ENCODE data around the gene GLRA3.

DNA sequence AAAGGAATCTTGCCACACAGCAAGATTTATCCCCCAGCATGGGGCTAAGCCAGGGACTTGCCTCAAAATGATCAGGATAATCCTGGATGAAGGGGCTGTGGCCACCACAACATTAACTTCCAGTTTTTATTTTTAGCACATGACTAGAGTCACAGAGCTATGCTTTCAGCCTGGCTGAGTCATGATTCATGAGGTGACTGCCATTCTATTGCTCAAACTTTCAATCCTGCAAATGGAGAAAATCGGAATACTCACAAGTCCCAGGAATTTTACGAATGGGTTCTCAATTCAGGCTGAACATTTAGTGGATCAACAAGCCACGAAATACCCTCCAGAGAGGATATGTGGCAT lies 236.1 kb downstream of the GLRA3 start:
- TF ChIP-seq CTCF (IDR thresholded peaks at IDR 0.05; ENCODE audit: poor library complexity, severe bottlenecking) (no peak), POLR2AphosphoS5 (IDR thresholded peaks at IDR 0.05) (no peak), RAD21 (conservative IDR thresholded peaks at IDR 0.05) (no peak), EZH2 (IDR thresholded peaks at IDR 0.05; ENCODE audit: borderline replicate concordance, insufficient read depth, low read length, poor library complexity, severe bottlenecking) (no peak), TAF1 (IDR thresholded peaks at IDR 0.05; ENCODE audit: low read depth) (no peak), SMC3 (conservative IDR thresholded peaks at IDR 0.05; ENCODE audit: poor library complexity) (no peak), MXI1 (conservative IDR thresholded peaks at IDR 0.05; ENCODE audit: poor library complexity, severe bottlenecking) (no peak)
